Measurements from ENCODE around the gene PLD1.
"Not testable (repeated sequence)": the region's sequence is repeated elsewhere in the genome, so short reads cannot be mapped to it uniquely, and the experiment has no call there.

Gene PLD1

GRCh38 chr3:171626799-171627198 is 183.5 kb downstream of the PLD1 start:
- not testable (repeated sequence) for DNase-seq (ENCODE audit: low read depth in 1 of 2, low spot score in 1 of 2)

- DNase-seq (ENCODE audit: low read depth in 1 of 2, low spot score in 1 of 2): no peak
Observed at GRCh38 chr3:171622126-171622525, 188.2 kb downstream of the PLD1 start.

- DNase-seq (ENCODE audit: low read depth in 1 of 2, low spot score in 1 of 2): no peak
Observed at GRCh38 chr3:171620825-171621434, 189.4 kb downstream of the PLD1 start.

- no peak for DNase-seq (ENCODE audit: low read depth in 1 of 2, low spot score in 1 of 2)
Observed at GRCh38 chr3:171616798-171617197, 193.5 kb downstream of the PLD1 start.

- DNase-seq (ENCODE audit: low read depth in 1 of 2, low spot score in 1 of 2): no peak
Observed at GRCh38 chr3:171615686-171616085, 194.6 kb downstream of the PLD1 start.

GRCh38 chr3:171615281-171615680 is 195.0 kb downstream of the PLD1 start:
- DNase-seq (ENCODE audit: low read depth in 1 of 2, low spot score in 1 of 2): no peak

GRCh38 chr3:171614318-171614921 is 195.9 kb downstream of the PLD1 start:
- no peak for DNase-seq (ENCODE audit: low read depth in 1 of 2, low spot score in 1 of 2)

- no peak for DNase-seq (ENCODE audit: low read depth in 1 of 2, low spot score in 1 of 2)
Observed at GRCh38 chr3:171607452-171607851, 202.8 kb downstream of the PLD1 start.

- DNase-seq (ENCODE audit: low read depth in 1 of 2, low spot score in 1 of 2): no peak
Observed at GRCh38 chr3:171606151-171606751, 204.0 kb downstream of the PLD1 start.

GRCh38 chr3:171604370-171604769 is 205.9 kb downstream of the PLD1 start:
- DNase-seq (ENCODE audit: low read depth in 1 of 2, low spot score in 1 of 2): no peak

- DNase-seq (ENCODE audit: low read depth in 1 of 2, low spot score in 1 of 2): no peak
Observed at GRCh38 chr3:171602072-171602471, 208.2 kb downstream of the PLD1 start.

GRCh38 chr3:171600030-171600429 is 210.3 kb downstream of the PLD1 start:
- no peak for DNase-seq (ENCODE audit: low read depth in 1 of 2, low spot score in 1 of 2)

GRCh38 chr3:171598990-171599389 is 211.3 kb downstream of the PLD1 start:
- DNase-seq (ENCODE audit: low read depth in 1 of 2, low spot score in 1 of 2): no peak

- DNase-seq (ENCODE audit: low read depth in 1 of 2, low spot score in 1 of 2): no peak
Observed at GRCh38 chr3:171592786-171593185, 217.5 kb downstream of the PLD1 start.

- no peak for DNase-seq (ENCODE audit: low read depth in 1 of 2, low spot score in 1 of 2)
Observed at GRCh38 chr3:171591070-171591469, 219.2 kb downstream of the PLD1 start.

GRCh38 chr3:171586274-171586673 is 224.0 kb downstream of the PLD1 start:
- no peak for DNase-seq (ENCODE audit: low read depth in 1 of 2, low spot score in 1 of 2)

- no peak for DNase-seq (ENCODE audit: low read depth in 1 of 2, low spot score in 1 of 2)
Observed at GRCh38 chr3:171585039-171585438, 225.2 kb downstream of the PLD1 start.

GRCh38 chr3:171584100-171584499 is 226.2 kb downstream of the PLD1 start:
- DNase-seq (ENCODE audit: low read depth in 1 of 2, low spot score in 1 of 2): no peak

GRCh38 chr3:171574556-171575240 is 235.6 kb downstream of the PLD1 start:
- DNase-seq (ENCODE audit: low read depth in 1 of 2, low spot score in 1 of 2): no peak

- no peak for DNase-seq (ENCODE audit: low read depth in 1 of 2, low spot score in 1 of 2)
Observed at GRCh38 chr3:171569571-171570132, 240.6 kb downstream of the PLD1 start.

GRCh38 chr3:171568766-171569165 is 241.5 kb downstream of the PLD1 start:
- DNase-seq (ENCODE audit: low read depth in 1 of 2, low spot score in 1 of 2): no peak

Data from stimulated activated CD4-positive, alpha-beta T cell treated with anti-CD3 and anti-CD28 coated beads, Interleukin-15, amount 100 ng/mL, for 1 hour (primary cell).